Measurements from ENCODE around the gene CHL1.

Gene CHL1

DNA sequence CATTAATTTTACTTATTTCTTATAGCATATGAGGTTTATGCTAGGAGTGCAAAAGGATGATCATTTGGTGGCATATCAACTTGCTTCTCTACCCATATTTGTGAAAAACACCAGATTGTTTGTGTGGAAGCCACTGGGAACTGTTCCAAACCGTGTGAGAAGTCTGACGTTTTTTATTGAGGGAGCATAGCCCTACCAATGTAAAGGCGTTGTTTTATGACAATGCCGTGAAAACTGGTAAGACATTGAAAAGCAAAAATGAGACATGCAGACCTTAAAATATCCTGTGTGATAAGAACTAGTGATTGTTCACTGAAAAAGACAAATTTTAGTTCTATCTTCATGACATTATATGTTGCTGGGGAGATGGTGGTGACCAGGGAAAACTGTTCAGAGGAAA lies 87.8 kb downstream of the CHL1 start:
- no peak for DNase-seq (ENCODE audit: low spot score)

DNA sequence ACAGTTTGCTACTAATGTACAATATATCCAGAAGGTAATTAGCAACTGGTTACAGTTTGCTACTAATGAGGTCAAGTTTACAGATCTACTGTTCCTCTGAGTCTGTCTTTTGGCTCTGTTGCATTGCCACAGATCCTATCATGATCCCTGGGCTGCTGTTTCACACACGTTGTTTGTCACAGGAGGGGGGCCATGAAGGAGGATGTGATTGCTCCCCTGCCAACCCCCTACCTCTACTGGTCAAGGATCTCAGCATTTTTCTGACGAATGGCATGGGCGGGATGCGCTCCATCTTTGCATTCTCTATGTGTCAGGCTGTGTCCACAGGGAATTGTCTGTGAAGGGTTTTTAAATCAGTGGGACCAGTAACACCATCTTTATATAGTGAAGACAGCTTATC lies 91.9 kb downstream of the CHL1 start:
- DNase-seq (ENCODE audit: low spot score), result no peak

DNA sequence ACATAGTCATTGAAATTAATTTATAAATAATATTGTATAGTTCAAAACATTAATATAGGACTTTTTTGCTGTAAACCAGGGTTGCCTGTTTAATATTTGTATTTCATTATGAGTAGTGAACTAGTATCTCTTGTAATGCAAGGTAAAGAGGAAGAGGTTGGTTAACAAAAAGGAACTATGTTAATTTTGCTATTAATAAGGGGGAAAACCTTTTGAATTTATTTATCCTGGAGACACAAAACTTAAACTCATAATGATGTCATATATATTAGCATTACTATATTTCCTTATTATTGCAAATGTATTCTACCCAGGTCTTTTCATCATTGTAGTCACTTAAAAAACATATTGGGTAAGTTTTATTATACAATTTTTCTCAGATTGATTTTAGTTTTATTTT lies 94.5 kb downstream of the CHL1 start:
- DNase-seq (ENCODE audit: low spot score), result no peak

DNA sequence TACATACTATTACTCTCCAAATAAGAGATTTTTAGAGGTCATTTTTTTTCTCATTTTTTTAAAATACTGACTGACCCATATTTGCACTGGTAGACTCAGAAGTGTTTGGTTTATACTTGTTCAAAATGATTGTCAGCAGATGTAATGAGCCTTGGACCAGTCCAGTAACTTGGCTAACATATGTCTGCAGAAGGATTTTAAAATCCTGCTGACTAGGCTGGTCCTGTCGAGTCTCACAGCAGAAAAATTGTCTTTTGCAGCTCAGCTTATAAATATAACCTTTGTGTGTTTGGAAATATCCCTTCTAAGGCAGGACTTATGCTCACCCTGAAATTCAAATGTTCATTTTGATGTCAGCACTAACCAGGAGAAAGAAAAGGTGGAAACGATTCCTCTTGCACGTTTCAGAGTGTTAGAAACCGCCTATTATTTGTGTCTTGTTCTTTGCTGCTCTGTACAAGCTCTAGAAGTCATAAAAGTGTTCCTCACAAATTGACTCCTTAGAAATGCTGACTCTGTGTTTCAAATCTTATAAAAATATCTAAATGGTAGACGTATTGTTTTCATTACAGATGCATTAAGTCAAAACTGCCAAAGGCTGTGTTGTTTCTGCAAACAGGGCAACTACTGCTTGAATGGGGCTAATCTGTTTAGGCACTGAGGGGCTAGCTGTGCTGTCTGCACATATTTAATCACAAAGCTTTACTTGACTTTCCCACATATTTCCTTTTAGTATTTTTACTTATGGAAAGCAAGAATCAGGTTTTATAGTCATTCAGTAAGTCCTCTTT lies 95.3 kb downstream of the CHL1 start:
- no peak for DNase-seq (ENCODE audit: low spot score)

DNA sequence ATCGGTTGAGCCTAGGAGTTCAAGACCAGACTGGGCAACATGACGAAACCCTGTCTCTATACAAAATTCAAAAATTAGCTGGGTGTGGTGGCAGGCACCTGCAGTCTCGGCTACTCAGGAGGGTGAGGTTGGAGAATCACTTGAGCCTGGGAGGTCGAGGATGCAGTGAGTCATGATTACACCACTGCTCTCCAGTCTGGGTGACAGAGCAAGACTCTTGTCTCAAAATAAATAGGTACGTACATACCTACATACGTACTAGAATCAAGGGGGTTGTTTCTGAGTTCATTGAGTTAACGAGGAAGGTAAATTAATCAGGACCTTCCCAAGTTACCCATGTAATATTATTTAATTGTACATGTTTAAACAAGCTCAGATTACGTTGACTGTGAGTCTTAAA lies 97.5 kb downstream of the CHL1 start:
- no peak for DNase-seq (ENCODE audit: low spot score)

DNA sequence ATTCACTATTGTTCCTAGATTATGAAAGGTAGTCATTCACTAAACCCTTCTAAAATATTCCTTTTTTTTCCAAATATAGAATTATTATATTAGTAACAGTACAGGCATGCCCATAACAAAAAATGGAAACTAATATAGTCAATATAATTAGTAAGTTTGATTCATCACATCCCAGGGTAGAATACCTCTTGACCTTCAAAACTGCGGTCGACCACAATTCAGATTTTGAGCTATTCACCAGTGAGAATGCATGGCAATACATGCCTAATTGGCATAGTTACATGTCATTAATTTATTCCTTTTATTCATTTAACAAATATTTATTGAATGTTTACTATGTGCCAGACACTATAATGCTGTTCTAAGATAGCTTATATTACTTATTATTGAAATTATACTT lies 98.0 kb downstream of the CHL1 start:
- no peak for DNase-seq (ENCODE audit: low spot score)

DNA sequence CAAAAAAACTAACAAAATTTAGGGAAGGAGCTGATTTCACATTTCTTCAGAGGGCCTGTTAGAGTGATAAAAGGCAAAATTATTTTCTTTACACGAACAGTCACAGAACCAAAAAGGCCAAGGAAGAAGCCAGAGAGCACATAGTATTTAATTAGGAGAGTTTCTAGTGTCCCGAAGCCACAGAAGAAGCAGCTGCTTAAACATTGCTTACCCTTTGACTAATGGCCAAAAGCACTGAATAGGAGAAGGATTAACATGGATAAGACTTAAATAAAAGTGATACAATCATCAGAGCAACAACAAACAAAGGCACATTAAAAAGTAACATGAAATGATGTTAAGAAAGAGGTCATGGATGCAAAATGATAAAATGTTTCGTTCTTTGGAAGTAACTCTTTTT lies 98.6 kb downstream of the CHL1 start:
- DNase-seq (ENCODE audit: low spot score), result no peak

DNA sequence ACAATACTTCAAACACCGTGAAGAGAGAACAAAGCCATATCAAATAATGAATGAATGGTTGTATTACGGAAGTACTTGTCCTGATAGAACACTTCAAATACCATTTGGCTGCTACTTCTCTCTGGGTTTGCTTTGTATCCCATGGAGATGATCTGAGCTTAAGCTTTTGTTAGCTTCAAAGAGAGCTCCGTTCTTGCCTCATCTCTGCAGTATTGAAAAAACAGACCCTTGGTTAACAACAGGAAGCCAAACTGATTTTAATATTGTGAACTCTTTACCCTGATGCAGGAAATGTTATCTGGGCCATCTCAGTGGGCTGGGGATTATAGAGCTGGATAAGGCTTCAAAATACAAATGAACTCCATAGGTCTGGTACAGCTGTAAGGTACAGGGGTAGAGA lies 101.0 kb downstream of the CHL1 start:
- DNase-seq (ENCODE audit: low spot score), result no peak

DNA sequence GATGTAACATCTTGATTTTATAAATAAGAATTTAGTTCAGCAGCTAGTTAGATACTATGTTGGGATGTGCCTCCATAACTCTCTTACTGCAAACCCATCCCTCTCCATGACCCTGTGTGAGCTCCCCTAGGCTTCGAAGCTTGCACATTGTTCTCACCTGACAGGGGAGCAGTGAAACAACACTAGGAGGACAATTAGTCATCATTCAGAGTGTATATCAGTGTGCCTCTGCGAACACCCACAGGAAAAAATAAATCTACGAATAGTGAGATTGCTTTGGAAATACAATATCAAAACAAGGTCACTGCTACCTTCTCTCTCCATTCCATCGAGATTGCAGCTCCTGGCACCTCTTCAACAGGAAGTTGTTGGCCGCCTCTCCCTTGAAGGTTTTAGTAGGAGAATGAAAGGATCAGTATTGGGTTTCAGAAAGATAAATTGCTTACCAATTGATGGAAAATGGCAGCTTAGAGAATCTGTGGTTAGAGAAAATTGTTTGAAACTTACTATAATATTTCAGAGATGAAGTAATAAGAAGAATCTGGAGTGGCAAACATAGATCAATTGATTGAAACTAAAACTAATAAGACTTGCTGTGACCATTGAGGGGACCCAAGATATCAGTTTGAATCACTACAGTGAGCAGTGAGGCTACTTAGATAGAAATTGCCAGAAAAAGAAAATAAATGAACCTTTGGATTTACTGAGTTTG lies 103.2 kb downstream of the CHL1 start:
- DNase-seq (ENCODE audit: low spot score), result no peak

DNA sequence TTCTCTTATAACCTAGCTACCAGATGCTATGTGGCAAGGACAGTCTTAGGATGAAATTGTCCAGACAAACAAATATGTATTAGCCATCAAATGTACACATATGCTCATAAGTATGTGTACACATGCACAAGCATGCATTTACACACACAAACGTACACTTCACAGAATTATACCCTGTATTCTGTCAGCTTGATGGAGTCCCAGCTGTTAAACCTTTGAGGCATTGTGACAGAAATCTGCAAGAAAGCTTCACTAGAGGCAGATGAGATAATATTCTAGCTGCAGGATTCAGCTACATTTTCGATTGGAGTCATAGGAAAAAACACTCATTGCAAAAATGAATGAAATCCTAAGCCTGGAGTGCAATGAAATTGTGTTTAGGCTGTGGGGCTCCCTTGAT lies 110.6 kb downstream of the CHL1 start:
- no peak for DNase-seq (ENCODE audit: low spot score)

DNA sequence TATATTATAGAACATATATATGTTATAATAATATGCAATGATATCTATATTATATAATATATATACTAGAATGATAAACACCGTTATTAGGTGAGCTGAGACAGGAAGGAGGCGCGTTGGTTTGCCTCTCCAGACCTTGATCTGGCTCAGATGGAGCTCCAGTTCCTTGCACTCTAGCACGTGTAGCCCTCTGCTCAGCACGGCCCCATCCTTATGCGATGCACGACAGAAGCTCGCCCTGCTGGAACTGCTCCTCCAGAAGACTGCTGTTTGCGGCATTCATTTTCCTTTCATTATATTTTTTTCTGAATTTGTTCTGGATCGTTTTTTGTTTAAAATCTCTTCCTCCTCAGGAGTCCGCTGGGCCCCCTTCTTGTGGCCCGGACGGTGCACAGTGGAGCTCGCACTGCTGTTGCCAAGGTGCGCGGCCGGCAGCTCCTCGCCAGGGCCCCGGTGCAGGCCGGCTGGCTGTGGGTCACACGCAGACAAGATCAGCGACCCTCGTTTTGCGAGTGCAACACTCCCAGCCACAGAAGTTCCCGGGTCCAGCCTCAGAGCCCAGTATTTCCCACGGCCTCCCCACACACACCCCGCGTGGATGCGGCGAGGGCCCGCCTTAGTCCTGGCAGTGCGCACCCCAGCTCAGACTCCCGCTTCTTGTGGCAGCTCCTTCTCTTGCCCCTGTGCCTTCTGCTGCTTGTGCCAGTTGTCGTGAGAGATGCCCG lies 112.2 kb downstream of the CHL1 start:
- no peak for DNase-seq (ENCODE audit: low spot score)

DNA sequence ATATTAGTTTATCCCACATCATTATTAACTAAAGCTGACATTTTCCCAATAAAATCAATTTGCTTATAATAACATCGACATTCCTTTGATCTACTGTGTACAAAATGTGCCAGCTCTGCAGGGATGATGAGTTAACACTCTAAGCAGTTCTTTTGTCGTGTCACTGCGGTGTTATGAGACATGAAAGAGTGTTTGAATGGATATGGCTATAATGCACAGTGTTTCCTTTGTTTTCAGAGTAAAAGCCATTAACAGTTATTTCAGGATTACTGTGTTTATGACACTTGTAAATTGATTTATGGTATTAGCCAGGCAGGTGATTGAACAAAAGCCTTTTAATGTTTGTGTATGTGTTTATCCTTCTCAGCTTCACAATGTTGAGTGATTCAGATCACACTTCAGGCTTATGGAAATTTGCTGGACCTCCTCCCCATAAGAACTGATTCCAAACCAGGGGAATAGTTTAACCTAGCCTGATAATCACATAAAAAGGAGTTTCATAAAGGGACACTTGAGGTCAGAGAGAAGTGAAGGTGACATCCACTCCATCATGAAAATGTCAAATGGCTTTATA lies 115.7 kb downstream of the CHL1 start:
- DNase-seq (ENCODE audit: low spot score), result no peak

DNA sequence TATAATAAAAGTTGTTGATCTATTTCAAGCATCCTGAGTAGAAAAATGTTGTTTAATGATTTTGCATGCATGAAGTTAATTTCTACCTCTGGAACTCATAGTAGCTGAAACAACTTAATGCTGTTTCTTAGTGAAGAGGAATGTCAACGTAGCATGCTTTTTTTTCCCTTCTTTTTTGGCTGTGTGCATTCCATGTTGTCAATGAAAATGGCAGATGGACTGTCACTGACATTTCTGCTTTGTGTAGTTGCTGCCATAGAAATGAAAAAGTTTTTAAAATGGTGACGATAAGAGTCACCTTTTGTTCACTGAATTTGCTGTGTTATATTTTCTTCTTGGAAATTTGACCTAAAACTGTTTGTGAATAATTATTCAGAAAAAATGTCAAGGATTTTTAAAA lies 116.3 kb downstream of the CHL1 start:
- no peak for DNase-seq (ENCODE audit: low spot score)

DNA sequence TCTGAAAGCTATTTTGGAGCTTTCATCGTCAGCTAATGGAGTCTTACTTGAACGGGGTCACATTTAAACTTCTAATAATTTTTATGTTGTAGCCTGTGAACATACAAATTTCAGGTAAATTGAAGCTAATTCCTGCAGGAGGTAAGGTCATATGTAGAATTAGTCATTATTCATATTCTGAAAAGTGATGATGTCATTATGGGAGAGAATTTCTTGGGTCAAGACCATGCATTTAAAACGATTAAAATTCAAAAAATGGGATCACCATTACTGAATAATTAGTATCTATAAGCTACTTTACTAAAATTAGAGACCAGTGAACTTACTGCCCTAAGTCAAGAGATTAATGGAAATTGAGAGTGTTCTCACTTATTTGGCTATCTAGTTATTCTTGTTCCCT lies 120.4 kb downstream of the CHL1 start:
- DNase-seq (ENCODE audit: low spot score), result no peak

DNA sequence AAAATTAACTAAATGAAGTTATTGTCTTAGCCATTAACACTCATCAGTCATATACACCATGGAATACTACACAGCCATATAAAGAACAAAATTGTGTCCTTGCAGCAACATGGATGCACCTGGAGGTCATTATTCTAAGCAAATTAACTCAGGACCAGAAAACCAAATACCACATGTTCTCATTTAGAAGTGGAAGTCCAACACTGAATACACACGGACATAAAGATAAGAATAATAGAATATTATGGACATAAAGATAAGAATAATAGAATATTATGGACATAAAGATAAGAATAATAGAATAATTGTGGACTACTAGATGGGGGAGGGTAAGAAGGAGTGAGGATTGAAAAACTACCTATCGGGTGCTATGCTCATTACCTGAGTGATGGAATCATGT lies 122.3 kb downstream of the CHL1 start:
- DNase-seq (ENCODE audit: low spot score), result no peak

DNA sequence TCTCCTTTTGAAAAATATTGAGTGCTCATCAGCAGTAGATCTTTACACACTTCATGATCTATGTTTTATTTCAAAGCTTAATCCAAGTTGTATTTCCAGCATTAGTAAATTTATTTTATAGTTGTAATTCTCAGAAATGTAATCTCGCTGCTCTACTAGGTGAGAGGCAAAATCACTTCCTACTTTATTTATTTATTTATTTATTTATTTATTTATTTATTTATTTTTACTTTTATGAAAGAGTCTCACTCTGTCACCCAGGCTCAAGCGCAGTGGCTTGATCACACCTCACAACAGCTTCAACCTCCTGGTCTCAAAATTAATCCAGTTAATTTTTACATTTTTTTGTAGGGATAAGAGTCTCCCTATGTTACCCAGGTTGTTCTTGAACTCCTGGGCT lies 127.9 kb downstream of the CHL1 start:
- DNase-seq (ENCODE audit: low spot score), result no peak

DNA sequence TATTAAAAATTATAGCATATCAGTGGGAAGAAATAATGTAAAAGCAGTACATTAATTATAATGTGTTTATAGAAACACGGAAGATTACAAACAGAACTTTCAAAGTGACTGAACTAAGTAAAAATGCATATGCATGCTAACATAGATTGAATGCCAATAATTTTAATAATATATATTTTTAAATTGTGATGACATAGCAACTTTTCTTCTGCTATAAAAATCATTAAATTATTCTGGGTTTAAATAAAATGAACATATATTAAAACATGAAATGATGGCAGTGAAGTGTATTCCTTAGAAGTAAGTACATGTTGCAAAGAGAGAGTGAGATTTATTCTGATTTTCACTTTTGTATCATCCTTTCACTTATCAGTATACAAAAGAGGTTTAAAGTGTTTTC lies 128.9 kb downstream of the CHL1 start:
- no peak for DNase-seq (ENCODE audit: low spot score)

DNA sequence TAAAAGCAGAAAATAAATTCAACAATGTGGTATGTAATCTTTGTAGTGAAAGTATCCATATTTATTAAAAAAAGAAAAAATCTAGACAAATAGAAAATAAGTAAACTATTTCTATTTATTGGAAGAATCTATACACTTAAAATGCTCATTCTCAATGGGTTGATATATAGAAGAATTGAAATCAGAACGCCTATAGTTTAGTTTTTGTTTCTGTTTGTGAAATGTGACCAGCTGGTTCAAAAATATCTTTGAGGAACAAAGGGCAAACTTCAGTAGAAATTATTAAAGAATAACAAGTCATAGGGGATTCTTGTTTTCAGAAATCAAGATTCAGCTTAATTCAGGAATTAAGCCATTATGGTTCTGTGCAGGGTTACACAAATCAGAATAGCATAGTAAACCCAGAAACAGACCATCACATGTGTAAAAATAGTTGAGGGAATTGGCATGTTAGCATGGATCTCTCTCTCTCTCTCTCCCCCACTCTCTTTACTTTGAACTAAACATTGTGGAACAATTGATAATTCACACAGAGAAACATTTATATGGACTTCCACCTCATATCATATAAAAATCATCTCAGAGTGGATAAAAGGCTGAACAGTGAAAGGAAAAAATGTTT lies 134.0 kb downstream of the CHL1 start:
- DNase-seq (ENCODE audit: low spot score), result no peak

DNA sequence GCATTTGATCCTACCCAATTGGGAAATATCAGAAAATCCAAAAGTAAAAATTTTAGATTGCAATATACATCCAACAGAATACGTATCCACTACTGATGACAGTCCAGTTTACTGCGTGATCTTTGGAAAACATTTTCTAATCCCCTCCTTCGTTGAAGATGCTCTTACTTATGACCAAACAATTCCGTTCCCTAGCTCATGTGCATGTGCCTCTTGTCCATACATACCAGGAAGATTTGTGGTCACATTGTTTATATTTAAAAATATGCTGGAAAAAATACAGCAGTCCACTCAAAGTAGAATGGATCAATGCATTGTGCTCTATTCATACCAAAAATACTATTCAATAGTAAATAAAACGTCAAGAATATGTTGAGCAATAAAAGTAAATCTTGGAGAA lies 135.3 kb downstream of the CHL1 start:
- no peak for DNase-seq (ENCODE audit: low spot score)

DNA sequence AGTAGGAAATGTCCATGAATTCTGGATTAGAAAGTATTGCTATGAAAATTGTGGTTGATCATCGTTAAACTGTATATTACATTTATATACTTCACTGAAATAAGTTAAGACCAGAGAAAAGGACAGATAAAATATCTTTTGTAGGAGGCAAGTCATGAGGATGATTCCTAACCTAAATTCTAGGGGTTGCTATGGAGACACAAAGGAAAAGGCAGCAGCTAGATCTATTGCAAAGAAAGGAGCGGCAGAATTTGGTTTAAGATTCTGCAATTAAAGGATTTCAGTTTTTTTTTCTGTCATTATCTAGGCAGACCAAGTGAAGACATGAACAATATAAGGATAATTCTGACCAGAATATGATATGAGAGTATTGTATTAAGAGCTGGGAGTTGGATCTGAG lies 136.1 kb downstream of the CHL1 start:
- no peak for DNase-seq (ENCODE audit: low spot score)

DNA sequence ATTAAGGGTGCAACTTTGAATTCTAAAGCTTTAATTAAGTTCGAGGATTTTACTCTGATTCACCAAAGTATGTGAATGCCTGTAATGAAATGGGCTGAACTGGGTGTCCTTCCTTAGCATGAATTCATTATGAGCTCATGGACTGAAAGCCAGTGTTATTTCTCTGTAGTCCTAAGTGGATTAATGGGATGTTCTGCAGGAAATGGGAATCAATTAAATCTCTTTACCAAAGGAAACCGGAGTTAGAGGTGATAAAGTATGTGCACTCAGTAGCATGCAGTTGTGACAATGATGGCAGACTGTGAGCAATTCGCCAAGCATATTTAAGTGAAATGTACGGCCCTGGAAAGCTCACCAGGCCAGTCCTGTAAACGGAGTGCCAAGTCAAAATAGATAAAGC lies 138.7 kb downstream of the CHL1 start:
- no peak for DNase-seq (ENCODE audit: low spot score)

DNA sequence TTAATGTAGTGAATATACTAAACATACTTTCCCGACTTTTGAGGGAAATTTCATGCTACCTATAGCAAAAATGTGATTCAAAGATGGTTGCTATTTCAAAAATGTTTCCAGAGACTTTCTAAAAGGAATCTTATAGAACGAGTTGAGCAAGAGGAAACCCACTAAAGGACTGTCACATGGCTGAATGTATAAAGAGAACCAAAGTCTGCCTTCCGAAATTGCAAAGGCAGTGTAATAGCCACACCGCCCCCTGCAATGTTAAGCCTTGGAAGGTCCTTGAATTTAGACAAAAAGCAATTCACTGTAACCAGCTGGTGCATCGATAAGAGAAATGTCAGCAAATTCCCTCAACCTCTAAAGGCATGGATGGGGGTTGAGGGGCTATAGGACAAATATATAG lies 142.8 kb downstream of the CHL1 start:
- DNase-seq (ENCODE audit: low spot score), result no peak
